Panc1 (cell line): ENCODE results near the gene AMDHD1. TPM values are rescaled to one million over a fixed set of nuclear protein-coding genes. Genes with fewer than 3 reads are reported as not detected.

Experiments
- ATAC-seq: fragments of 200-7000 bp; cut with Tn5 transposase; 2 replicates; pipeline ENCODE4 v1.9.1; 2020; ENCODE audit warnings: mild to moderate bottlenecking, moderate library complexity
- BruUV-seq: library from RNA; stranded (reverse); fragments of 400-500 nt; replicated peaks from 2 replicates; lab custom pipeline; 2021; lab: Mats Ljungman, UMichigan
- CTCF ChIA-PET: fragments of 300-600 bp; sonication (Branson Sonifier 250); formaldehyde crosslinking; loops from one replicate; lab custom pipeline; 2022; ENCODE audit warnings: antibody characterized with exemption; lab: Charles Lee
- POLR2A ChIA-PET: fragments of 300-600 bp; sonication (Branson Sonifier 250); formaldehyde crosslinking; loops from one replicate; lab custom pipeline; 2022; ENCODE audit warnings: antibody characterized with exemption; lab: Charles Lee
- DNase-seq: peaks from one replicate; pipeline ENCODE4 v3.0.0-alpha.2; 2010; ENCODE audit warnings: low read depth, low spot score
- H3K27ac ChIP-seq: 2 replicates; pipeline ENCODE4 v1.5.1; 2011; ENCODE audit warnings: mild to moderate bottlenecking, low read length, inconsistent platforms
- H3K27me3 ChIP-seq: fragments of 200-500 bp; sonication (Bioruptor generic); 2 replicates; pipeline ENCODE4 v1.6.0; 2014; ENCODE audit warnings: low read length, inconsistent platforms; ENCODE audit not compliant: control insufficient read depth, insufficient read depth
- H3K36me3 ChIP-seq: fragments of 200-500 bp; sonication (Bioruptor generic); 2 replicates; pipeline ENCODE4 v1.5.1; 2014; ENCODE audit warnings: inconsistent platforms, mild to moderate bottlenecking, low read length, moderate library complexity; ENCODE audit not compliant: control insufficient read depth, insufficient read depth
- H3K4me1 ChIP-seq: 2 replicates; pipeline ENCODE4 v1.5.1; 2011; ENCODE audit warnings: inconsistent platforms, mild to moderate bottlenecking, low read length, moderate library complexity; ENCODE audit not compliant: control insufficient read depth, insufficient read depth
- H3K4me3 ChIP-seq, 2 experiments: 2 replicates each; pipeline ENCODE4 v1.5.1; 2011 to 2012; ENCODE audit warnings: low read depth in 2 of 2, low read length in 2 of 2, mild to moderate bottlenecking in 2 of 2, inconsistent platforms in 1 of 2, moderate library complexity in 1 of 2
- H3K9me3 ChIP-seq: fragments of 200-500 bp; sonication (Bioruptor generic); 2 replicates; pipeline ENCODE4 v1.5.1; 2014; ENCODE audit warnings: low read depth, mild to moderate bottlenecking, inconsistent platforms, low read length, moderate library complexity; ENCODE audit not compliant: control insufficient read depth, insufficient read depth
- POLR2AphosphoS5 ChIP-seq: IDR thresholded peaks from 2 replicates; pipeline ENCODE4 v1.6.1; 2012; ENCODE audit warnings: mild to moderate bottlenecking, low read depth, low read length, moderate library complexity
- SIN3A ChIP-seq: IDR thresholded peaks from 2 replicates; pipeline ENCODE4 v1.6.1; 2012; ENCODE audit warnings: low read depth, mild to moderate bottlenecking, low read length, moderate library complexity, borderline replicate concordance; ENCODE audit not compliant: insufficient read depth
- TCF7L2 ChIP-seq: IDR thresholded peaks from 2 replicates; pipeline ENCODE4 v1.6.1; 2011; ENCODE audit warnings: mild to moderate bottlenecking, low read depth, low read length, inconsistent platforms
- in situ Hi-C: cut with HindIII; loops from 2 replicates; pipeline ENCODE4 v1.10.0; 2016; ENCODE audit warnings: low sequenced_read_pairs, low pct_unique_long_range_greater_than_20kb
- intact Hi-C: fragments of 100-400 bp; cut with micrococcal nuclease; formaldehyde crosslinking; loops from one replicate; pipeline ENCODE4 v1.10.0; 2022; ENCODE audit not compliant: unreplicated experiment
- total RNA-seq: library from RNA; stranded (reverse); gene quantifications from one replicate; pipeline ENCODE4 v1.2.1, GENCODE V29; 2021; ENCODE audit not compliant: unreplicated experiment
- TF ChIP-seq, protein P1 (sequence below), 2 experiments: IDR thresholded peaks; 2 replicates each; pipeline ENCODE4 v1.6.1; 2011 to 2012; ENCODE audit warnings: low read depth in 2 of 2, control low read depth in 1 of 2, low read length in 1 of 2, mild to moderate bottlenecking in 1 of 2, moderate library complexity in 1 of 2; ENCODE audit not compliant: insufficient read depth in 1 of 2
- TF ChIP-seq, protein P2 (sequence below): fragments of 450-650 bp; IDR thresholded peaks from 2 replicates; pipeline ENCODE4 v1.5.1; 2017; ENCODE audit warnings: mild to moderate bottlenecking

The AMDHD1 gene
- total RNA-seq, 1 experiment from 2014 or later = 0.54 TPM

DNA sequence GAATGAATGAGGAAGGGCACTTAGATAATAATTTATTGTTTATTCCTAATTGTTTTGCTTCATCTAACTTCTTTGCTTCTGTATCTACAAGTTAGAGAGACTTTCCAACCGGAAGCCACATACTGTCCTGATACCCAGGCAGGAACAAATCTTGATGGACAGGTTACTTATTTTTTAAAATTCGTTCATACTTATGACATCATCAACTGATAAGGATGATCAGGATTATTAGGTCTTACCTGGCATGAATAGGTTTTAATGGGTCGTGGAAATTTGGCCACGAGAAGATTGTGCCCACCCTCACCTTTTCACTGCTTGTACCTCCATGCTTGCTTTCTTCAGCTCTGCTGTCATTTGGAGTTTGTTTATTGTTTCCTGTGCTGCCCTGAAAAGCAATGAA is 45.0 kb upstream of the AMDHD1 start:
- DNase-seq = no peak
- CTCF ChIA-PET = no interaction called here
- intact Hi-C loops = no loop called here

DNA sequence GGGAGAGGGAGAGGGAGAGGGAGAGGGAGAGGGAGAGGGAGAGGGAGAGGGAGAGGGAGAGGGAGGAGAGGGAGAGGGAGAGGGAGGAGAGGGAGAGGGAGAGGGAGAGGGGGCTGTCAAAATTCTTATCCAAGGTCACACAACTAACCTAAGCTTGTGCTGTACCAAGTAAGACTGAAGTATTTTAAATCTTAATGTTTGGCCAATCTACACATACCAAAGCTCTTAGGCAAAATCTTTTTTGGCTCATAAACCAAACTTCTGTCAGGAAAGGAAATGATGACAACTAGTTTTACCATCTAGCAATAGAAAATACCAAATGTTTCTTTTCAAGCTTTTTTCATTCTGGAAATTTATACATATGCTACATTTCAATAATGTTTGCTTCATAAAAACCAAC is 34.6 kb upstream of the AMDHD1 start:
- H3K4me3 ChIP-seq = no peak overlapping the region
- no peaks in the 10 kb centered on the region for H3K36me3 ChIP-seq
- TF ChIP-seq, protein P1, sequence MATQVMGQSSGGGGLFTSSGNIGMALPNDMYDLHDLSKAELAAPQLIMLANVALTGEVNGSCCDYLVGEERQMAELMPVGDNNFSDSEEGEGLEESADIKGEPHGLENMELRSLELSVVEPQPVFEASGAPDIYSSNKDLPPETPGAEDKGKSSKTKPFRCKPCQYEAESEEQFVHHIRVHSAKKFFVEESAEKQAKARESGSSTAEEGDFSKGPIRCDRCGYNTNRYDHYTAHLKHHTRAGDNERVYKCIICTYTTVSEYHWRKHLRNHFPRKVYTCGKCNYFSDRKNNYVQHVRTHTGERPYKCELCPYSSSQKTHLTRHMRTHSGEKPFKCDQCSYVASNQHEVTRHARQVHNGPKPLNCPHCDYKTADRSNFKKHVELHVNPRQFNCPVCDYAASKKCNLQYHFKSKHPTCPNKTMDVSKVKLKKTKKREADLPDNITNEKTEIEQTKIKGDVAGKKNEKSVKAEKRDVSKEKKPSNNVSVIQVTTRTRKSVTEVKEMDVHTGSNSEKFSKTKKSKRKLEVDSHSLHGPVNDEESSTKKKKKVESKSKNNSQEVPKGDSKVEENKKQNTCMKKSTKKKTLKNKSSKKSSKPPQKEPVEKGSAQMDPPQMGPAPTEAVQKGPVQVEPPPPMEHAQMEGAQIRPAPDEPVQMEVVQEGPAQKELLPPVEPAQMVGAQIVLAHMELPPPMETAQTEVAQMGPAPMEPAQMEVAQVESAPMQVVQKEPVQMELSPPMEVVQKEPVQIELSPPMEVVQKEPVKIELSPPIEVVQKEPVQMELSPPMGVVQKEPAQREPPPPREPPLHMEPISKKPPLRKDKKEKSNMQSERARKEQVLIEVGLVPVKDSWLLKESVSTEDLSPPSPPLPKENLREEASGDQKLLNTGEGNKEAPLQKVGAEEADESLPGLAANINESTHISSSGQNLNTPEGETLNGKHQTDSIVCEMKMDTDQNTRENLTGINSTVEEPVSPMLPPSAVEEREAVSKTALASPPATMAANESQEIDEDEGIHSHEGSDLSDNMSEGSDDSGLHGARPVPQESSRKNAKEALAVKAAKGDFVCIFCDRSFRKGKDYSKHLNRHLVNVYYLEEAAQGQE (IDR thresholded peaks at IDR 0.05; ENCODE audit: insufficient read depth in 1 of 2, low read depth in 2 of 2, low read length in 1 of 2) = no peak
- TF ChIP-seq, protein P2, sequence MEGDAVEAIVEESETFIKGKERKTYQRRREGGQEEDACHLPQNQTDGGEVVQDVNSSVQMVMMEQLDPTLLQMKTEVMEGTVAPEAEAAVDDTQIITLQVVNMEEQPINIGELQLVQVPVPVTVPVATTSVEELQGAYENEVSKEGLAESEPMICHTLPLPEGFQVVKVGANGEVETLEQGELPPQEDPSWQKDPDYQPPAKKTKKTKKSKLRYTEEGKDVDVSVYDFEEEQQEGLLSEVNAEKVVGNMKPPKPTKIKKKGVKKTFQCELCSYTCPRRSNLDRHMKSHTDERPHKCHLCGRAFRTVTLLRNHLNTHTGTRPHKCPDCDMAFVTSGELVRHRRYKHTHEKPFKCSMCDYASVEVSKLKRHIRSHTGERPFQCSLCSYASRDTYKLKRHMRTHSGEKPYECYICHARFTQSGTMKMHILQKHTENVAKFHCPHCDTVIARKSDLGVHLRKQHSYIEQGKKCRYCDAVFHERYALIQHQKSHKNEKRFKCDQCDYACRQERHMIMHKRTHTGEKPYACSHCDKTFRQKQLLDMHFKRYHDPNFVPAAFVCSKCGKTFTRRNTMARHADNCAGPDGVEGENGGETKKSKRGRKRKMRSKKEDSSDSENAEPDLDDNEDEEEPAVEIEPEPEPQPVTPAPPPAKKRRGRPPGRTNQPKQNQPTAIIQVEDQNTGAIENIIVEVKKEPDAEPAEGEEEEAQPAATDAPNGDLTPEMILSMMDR = no peak
- TF ChIP-seq SIN3A (no peak), TCF7L2 (no peak), POLR2AphosphoS5 (no peak)
- ChIA-PET CTCF (no interaction called here), POLR2A (no interaction called here)
- intact Hi-C loops (no loop called here), in situ Hi-C loops (no loop called here)
- BruUV-seq = no TSS peak
- ATAC-seq = no peak
- DNase-seq = no peak
- H3K9me3 ChIP-seq = no peaks in the 10 kb centered on the region
- no peak overlapping the region for H3K27ac ChIP-seq
- H3K4me1 ChIP-seq = no peaks in the 10 kb centered on the region
- H3K27me3 ChIP-seq = peaks cover 12% of the 10 kb centered on the region; the same call in 1 of the 2 replicates

More for the DNA sequence above, 45.0 kb upstream of the AMDHD1 start:
- no TSS peak for BruUV-seq
- POLR2A ChIA-PET = no interaction called here
- Histone ChIP-seq H3K27ac (no peak overlapping the region), H3K4me3 (no peak overlapping the region), H3K4me1 (no peaks in the 10 kb centered on the region), H3K9me3 (peaks cover under 1% of the 10 kb centered on the region; the same call in 1 of the 2 replicates), H3K36me3 (no peaks in the 10 kb centered on the region), H3K27me3 (peaks cover 9% of the 10 kb centered on the region; the same call in 1 of the 2 replicates)
- TF ChIP-seq TCF7L2 (no peak), SIN3A (no peak), POLR2AphosphoS5 (no peak)
- TF ChIP-seq, protein P2 = no peak
- TF ChIP-seq, protein P1 (IDR thresholded peaks at IDR 0.05; ENCODE audit: insufficient read depth in 1 of 2, low read depth in 2 of 2, low read length in 1 of 2) = no peak
- no peak for ATAC-seq
- in situ Hi-C loops = no loop called here
